Globus pallidus (tissue), 1 donor: Measurements from ENCODE around the gene PCMT1.

Experiments
- DNase-seq: peaks from one replicate; pipeline ENCODE4 v3.0.0-alpha.2; 2015; ENCODE audit warnings: low spot score

Gene PCMT1

GRCh38 chr6:149855040-149855654, 105.6 kb downstream of the PCMT1 start:
- no peak for DNase-seq

- no peak for DNase-seq
Observed at GRCh38 chr6:149855741-149856140, 106.2 kb downstream of the PCMT1 start.

- DNase-seq = no peak
Observed at GRCh38 chr6:149856256-149856994, 106.9 kb downstream of the PCMT1 start.

DNA sequence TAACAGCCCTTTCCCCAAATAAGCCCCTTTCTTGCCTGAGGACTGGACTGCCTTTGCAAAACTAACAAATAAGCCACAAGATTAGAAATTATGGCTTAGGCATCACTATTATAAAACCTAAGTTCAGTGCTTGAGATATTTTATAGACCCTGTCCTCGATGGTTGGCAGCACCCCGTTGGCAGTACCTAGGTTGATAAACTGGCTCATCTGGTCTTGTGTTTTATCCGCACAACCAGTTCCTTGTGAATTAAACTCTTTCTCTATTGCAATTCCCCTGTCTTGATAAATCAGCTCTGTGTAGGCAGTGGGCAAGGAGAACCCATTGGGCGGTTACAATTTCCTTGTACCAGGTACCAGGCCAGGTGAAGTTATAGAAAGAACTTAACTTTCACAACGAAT, 108.0 kb downstream of the PCMT1 start:
- DNase-seq = no peak

- DNase-seq = no peak
Observed at GRCh38 chr6:149859368-149859767, 109.8 kb downstream of the PCMT1 start.

- no peak for DNase-seq
Observed at GRCh38 chr6:149859938-149860337, 110.4 kb downstream of the PCMT1 start.

GRCh38 chr6:149860513-149860833, 110.9 kb downstream of the PCMT1 start:
- DNase-seq = no peak
